Endothelial cell of umbilical vein (primary cell): Measurements from ENCODE around the gene MDN1.
"Not testable (repeated sequence)": the region's sequence is repeated elsewhere in the genome, so short reads cannot be mapped to it uniquely, and the experiment has no call there.

Experiments
- EZH2 ChIP-seq: IDR thresholded peaks from 2 replicates; pipeline ENCODE4 v1.6.1; 2012; ENCODE audit warnings: borderline replicate concordance, low read depth, mild to moderate bottlenecking, moderate library complexity, low read length, inconsistent platforms; ENCODE audit not compliant: severe bottlenecking
- GATA2 ChIP-seq: IDR thresholded peaks from 2 replicates; pipeline ENCODE4 v1.7.0; 2011; ENCODE audit warnings: low read depth, mild to moderate bottlenecking, moderate library complexity, mixed read lengths, low read length; ENCODE audit not compliant: insufficient read length, insufficient read depth
- MYC ChIP-seq: IDR thresholded peaks from one replicate; pipeline ENCODE4 v1.6.1; 2011; ENCODE audit warnings: mild to moderate bottlenecking, low read depth, low read length
- POLR2A ChIP-seq: IDR thresholded peaks from 2 replicates; pipeline ENCODE4 v1.6.1; 2012; ENCODE audit warnings: low read depth, mild to moderate bottlenecking, control low read depth, low read length
- POLR2AphosphoS5 ChIP-seq: IDR thresholded peaks from 2 replicates; pipeline ENCODE4 v1.6.1; 2012; ENCODE audit warnings: low read depth, mild to moderate bottlenecking, control low read depth, low read length, moderate library complexity; ENCODE audit not compliant: insufficient read depth
- TF ChIP-seq, protein P1 (sequence below), 2 donors: IDR thresholded peaks; 1 replicate in 1 of 2; 2 replicates in 1 of 2; pipeline ENCODE4 v1.5.1; 2011; ENCODE audit warnings: low read length in 2 of 2, mild to moderate bottlenecking in 2 of 2, moderate library complexity in 2 of 2, control low read depth in 1 of 2, inconsistent platforms in 1 of 2, low read depth in 1 of 2; ENCODE audit not compliant: insufficient read depth in 1 of 2; ENCODE audit errors: extremely low read depth in 1 of 2
- TF ChIP-seq, protein P2 (sequence below): IDR thresholded peaks from 2 replicates; pipeline ENCODE4 v1.6.1; 2011; ENCODE audit not compliant: insufficient read depth, insufficient read length

DNA sequence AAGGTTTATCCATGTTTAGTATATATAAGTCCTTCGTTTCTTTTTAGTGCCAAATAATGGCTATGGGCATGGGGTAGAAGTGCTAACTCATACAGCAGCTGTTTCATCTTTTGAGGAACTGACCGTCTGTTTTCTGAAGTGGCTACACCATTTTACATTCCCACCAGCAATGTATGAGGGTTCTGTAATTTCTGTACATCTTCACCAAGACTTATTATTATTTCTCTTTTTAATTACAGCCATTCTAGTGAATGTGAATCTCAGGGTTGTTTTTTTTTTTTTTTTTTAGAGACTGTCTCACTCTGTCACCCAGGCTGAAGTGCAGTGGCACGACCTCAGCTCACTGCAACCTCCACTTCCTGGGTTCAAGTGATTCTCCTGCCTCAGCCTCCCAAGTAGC is 183.2 kb downstream of the MDN1 start:
- not testable (repeated sequence) for TF ChIP-seq POLR2A, POLR2AphosphoS5, EZH2, GATA2, MYC
- TF ChIP-seq, protein P1, sequence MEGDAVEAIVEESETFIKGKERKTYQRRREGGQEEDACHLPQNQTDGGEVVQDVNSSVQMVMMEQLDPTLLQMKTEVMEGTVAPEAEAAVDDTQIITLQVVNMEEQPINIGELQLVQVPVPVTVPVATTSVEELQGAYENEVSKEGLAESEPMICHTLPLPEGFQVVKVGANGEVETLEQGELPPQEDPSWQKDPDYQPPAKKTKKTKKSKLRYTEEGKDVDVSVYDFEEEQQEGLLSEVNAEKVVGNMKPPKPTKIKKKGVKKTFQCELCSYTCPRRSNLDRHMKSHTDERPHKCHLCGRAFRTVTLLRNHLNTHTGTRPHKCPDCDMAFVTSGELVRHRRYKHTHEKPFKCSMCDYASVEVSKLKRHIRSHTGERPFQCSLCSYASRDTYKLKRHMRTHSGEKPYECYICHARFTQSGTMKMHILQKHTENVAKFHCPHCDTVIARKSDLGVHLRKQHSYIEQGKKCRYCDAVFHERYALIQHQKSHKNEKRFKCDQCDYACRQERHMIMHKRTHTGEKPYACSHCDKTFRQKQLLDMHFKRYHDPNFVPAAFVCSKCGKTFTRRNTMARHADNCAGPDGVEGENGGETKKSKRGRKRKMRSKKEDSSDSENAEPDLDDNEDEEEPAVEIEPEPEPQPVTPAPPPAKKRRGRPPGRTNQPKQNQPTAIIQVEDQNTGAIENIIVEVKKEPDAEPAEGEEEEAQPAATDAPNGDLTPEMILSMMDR (IDR thresholded peaks at IDR 0.05; ENCODE audit: extremely low read depth in 1 of 2, insufficient read depth in 1 of 2, low read depth in 1 of 2, low read length in 2 of 2) = not testable (repeated sequence)
- TF ChIP-seq, protein P2, sequence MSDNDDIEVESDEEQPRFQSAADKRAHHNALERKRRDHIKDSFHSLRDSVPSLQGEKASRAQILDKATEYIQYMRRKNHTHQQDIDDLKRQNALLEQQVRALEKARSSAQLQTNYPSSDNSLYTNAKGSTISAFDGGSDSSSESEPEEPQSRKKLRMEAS = not testable (repeated sequence)
